HG02884 (cell line): ENCODE results near the gene CRAT.

Experiments
- ATAC-seq: cut with Tn5 transposase; IDR thresholded peaks from one replicate; pipeline ENCODE4 v1.9.1; 2021; ENCODE audit warnings: mild to moderate bottlenecking, moderate library complexity; ENCODE audit not compliant: unreplicated experiment

CRAT gene

DNA sequence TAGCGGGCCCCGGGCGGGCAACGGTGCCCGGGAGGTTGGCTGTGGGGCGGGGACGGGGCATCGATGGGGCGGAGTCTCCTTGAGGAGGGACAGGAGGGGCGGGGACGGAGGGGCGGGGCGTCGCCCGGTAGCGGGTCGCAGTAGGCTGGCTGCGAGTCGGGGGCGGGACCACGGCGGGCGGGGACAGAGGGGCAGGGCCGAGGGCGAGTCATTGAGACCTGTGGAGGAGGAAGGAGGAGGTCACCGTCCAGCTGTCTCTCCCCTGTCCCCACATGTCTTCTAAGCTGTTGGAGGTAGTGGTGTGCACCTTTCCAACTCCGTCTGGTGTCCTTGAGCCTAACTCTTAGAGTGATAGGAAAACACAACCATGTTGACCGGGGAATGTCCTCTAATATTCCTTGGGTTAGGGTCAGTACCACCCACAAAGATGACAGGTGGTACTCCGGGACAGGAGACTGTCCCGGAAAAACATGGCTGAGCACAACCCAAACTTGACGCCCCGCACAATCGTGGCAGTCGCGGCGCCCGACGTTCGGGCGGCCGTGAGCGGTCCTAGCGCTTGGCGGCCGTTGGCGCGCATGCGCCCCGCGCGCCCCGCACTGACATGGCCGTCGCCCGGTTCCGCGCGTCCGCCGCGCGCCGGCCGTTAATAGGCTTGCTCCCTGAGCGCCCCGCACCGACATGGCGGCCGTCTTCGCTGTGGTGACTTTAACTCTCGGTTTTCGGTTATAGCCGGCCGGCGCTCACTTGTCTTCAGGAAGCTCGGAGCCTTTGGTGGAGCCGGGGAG, at the start of gene CRAT, which contains the start of gene PTPA:
Gene CRAT (minus strand): TSS at position 54 of the 788 bp plus-strand sequence. CDS start 284 bp downstream, outside the sequence.
Gene PTPA (plus strand): TSS at position 676 of the 788 bp plus-strand sequence. CDS start 186 bp downstream, outside the sequence.
- ATAC-seq = peak; percentile 82

DNA sequence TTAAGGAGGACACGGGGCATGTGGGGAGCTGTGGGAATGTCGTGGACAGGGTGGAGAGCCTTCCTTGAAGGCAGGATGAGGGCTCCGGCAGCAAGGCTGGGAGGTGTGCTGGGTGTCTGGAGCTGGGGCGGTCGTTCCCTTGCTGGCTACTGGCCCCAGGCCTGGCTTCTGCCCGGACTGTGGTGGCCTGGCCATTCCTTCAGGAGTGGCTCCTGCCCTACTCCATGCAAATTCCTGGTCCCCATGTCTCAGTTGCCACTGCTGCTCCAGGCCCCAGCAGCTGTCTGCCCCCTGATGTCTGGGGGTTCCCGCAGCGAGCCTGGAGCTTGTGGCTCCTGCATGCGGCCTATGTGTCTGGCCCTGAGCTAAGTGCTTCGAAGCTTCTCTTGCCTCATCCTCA, 45.6 kb upstream of the CRAT start:
- ATAC-seq = no peak

DNA sequence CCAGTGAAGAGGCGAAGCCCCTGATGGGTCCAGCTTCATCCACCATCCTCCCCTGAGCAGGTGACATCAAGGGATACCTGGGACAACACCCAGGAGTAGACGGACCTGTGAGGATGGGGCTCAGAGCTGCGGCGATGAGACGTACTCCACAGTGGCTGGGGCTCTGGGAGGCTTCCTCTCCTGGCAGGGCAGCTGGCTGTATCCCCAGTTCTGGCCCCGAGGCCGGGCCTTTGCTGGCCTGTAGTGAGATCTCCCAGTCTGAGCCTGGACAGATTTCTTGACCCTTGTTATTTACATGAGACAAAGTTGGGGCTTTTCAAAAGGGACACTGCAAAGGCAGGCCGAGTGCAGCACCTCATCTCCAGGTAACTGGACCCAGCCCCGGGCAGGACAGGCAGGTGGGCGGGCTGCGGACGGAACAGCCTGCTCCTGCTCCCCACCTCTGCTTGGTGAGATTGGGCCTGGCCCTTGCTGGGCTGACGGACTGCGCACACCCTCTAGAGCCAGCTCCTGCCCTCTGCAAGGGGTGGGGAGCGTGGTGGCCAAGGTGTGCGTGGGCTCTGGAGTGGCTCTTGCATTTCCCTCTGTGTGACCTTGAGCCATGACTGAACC, 44.4 kb upstream of the CRAT start:
- no peak for ATAC-seq

DNA sequence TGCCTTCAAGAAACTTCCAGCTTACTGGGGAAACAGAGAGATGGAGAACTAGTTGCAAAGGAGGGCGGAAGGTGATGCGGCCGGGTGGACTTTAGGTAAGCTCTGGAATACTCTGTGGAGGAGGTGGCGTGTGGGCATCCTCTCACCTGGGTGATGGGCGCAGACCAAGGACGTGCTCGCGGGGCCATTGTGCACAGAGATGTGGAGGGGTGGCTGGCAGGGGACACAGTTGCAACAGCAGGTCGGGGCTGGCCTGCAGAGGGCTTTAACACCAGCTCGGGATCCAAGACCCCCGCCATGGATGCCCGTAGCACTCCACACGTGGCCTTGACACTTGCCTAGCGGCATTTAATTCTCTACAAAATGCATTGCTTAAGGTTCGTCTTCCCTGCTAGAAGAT, 40.9 kb upstream of the CRAT start:
- ATAC-seq = no peak

DNA sequence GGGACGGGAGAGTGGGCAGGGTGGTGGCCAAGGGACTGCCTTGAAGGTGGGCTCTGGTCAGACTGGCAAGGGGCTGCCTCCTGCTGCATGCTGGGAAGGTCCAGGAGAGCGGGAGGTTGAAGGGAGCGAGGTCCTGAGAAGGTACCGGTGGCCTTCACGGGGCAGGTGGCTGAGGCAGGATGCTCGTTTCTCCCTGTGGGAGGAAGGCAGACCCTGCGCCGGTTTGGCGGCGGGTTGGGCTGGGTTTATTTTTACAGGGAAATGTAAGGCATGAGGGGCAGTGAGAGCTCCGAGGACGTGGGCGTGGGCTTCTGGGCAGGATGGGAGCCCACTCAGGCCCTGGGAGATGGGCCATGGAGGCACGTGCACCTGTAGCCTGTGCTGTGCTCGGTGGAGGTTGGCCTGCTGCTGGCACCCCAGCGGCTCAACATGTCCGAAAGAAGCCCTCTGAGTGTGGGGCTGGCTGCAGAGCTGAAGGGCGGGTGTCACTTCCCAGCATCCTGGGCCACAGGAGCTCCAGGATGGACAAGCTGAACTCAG, 40.1 kb upstream of the CRAT start:
- ATAC-seq = no peak

DNA sequence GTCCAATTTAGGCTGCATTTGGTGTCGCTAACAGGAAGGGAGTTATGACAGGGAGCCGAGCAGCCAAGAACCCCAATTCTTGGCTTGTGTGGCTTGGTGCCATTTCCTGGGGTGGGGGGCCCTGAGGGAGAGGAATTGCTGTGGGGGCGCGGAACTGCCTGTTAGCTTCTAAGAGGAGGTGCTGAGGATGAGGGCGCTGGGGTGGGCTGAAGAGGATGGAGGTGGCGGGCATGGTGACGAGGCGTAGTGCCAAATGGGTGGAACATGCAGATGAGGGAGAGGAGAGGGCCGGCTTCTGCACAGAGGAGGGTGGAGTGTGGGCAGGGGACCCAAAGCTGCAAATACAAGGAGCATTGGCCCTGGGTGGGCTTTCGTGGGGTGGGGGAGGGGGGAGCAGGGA, 39.5 kb upstream of the CRAT start:
- ATAC-seq = no peak

DNA sequence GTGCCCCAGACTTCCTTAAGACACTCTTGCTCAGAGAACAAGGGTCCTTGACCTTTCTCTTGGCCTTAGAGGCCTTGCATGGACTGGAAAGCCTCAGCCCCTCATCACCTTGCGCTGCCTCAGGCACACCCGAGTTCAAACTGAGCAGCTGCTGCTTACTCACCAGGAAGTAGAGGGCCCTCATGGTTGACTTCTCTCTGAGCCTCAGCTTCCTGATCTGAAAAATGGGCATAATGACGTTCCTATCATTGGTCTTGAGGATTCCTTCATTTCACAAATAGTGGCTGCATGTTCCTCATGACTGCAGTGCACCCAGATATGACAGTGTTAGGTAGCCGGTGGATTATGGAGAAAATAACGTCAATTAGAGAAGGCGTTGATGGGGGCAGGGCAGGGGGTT, 38.8 kb upstream of the CRAT start:
- no peak for ATAC-seq

DNA sequence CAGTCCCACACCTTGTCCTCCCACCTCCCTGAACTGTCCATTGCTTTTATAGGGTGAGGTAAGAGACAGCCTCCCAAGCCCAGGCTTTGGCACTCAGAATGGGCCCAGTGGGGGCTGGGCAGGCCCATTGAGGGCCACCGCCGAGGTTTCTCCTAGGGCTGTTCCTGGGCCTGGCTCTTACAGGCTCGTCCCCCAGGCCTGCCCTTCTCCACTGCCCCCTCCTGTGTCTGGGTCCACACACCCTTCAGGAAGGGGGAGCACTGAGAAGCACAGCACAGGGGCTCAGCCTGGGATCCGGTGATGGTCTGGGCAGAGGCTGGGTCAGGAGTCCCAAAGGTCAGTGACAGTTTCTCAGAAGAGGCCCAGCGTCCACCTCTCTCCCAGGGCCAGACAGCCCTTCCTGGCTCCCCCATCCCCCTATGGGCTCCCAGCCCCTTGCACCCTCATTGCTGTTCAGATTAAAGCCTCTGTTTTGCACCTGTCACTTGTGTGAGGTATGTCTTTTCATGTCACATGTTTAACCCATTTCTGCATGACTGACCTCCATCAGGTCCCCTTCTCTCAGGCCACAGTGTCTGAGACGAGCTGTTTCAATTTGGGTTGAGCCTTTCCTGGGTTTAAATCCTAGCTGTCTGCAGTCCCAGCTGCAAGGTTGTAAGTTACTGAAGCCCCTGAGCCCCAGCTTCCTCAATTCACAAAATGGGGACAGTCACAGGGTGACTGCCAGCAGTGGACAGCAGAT, 38.0 kb upstream of the CRAT start:
- ATAC-seq = no peak

DNA sequence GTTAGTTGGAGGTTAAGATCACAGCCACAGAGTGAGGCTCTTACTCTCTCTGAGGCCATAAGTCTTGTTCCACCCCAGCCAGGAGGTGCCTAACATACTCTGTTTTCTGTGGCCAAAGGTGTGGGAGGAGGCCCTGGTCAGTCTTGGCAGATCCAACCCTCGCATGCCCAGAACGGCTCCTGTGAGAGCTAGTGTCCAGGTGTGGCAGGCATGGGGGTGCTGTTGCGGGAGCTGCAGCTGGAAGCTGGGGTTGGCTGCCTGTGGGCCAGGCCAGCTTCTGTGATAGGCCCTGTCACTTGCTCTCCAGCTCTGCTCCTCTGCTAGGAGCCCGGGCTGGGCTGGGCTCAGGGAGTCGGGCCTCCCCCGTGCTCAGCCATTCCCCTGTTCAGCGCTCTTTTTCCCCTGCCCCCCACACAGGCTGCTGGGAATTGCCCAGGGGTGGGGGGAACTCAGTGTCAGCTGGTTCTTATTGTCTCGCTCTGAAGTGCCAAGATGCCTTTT, 35.9 kb upstream of the CRAT start:
- ATAC-seq = no peak

DNA sequence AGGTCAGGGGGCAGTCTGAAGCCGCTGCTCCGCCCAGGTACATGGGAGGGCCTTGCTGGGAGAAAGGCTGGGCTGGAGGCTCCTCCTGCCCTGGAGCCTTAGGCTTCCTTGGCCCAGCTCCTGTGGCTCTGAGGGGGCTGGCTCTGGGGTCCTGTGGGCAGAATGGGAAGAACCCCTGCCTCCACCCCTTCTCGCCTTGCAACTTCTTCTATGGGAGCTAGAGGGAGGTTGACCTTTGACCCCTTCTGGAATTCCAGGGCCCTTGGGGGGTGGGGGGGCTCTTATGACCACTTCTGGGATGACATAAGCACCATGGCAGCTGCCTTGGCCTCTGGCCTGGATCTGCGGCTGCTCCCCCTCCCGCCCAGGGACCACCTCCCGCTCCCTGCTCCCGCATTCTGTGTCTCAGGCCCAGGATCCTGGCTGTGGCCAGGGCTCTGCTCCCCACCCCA, 35.3 kb upstream of the CRAT start:
- ATAC-seq = no peak

DNA sequence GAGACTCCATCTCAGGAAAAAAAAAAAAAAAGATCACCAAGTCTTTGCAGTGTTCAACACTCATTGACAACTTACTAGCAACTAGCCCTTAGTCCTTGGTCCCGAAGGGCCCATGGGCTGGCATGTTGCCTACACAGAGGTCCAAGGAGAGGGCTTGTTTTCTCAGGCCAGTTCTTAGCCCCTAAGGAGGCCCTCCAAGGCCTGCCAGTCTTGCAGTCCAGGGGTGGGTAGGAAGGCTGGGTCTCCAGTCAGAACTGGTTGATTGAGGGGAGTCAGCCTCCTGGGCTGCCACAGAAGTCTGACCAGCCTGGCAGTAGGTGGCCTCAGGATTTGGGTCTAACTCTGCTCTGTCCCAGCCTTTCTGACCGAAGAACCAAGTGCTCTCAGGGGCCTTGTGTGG, 34.7 kb upstream of the CRAT start:
- no peak for ATAC-seq

DNA sequence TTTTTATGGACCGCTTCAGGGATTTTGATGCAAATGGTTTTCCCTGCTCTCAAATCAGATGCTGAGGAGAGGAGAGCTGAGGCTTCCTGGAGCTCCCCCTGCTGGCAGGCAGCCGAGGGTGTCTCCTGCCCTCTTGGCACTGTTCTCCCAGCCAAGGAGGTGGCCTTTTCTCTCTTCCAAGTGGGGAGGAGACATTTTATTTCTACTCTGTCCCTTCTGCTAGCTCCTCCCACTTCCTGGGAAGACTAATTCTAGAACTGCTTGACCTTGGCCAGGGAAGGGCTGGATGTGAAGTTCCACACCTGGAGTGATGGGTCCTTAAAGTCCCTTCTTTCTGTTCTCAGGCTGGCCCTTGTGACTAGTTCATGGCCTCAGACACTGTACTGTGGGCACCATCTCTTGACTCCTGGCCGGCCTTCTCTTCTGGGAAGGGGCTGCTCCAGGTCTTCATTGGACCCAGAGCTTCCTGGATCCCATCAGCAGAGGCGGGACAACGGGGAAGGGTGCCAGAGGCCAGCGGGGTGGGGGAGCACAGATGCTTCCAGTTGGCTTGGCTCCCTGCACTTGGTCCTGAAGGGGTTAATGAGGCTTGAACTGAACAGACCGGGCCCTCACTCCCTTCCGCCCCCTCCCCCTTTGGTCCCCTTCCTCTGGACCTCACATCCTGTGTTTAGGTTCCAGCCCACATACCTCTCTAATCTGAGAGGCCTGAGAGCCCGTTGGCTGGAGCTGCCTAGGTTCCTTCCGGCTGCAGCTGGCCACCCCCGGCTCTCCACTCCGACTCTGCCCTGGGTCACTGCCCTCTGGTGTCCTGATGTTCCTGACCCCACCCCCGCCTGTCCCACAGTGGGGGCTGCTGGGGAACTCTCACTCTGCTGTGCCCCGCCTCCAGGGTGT, 32.7 kb upstream of the CRAT start:
- ATAC-seq = no peak

DNA sequence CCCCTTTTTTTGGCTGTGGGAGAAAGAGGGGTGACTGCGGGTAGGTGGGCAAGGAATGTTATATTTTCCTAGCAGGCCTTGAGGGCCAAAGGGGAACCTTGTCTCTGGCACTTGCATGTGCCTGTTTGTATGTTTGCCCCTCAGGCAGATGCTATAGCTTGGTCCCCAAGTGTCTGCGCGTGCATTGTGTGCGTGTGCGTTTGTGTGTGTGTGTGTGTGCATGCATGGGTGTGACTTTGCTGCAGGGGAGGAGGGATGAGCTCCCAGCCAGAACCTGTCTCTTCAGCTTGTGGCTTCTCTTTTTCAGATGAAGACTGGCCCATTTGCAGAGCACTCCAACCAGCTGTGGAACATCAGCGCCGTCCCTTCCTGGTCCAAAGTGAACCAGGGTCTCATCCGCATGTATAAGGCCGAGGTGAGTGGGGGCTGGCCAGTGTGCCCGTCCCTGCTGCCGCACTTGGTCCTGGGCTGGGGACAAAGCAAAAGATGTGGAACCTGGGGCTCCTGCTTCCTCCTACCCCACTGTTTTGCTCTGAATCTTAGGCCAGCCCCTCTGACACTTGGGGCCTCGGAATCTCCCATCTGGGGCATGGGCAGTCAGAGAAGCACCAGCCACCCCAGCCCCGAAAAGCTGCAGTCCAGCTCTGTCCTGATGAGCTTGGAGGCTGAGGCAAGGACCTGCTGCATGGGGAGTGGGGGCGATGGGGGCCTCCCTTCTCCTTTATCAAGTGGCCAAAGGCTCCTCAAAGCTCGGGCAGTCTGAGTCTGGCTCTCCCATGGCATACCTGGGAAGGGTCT, 31.7 kb upstream of the CRAT start:
- ATAC-seq = no peak

DNA sequence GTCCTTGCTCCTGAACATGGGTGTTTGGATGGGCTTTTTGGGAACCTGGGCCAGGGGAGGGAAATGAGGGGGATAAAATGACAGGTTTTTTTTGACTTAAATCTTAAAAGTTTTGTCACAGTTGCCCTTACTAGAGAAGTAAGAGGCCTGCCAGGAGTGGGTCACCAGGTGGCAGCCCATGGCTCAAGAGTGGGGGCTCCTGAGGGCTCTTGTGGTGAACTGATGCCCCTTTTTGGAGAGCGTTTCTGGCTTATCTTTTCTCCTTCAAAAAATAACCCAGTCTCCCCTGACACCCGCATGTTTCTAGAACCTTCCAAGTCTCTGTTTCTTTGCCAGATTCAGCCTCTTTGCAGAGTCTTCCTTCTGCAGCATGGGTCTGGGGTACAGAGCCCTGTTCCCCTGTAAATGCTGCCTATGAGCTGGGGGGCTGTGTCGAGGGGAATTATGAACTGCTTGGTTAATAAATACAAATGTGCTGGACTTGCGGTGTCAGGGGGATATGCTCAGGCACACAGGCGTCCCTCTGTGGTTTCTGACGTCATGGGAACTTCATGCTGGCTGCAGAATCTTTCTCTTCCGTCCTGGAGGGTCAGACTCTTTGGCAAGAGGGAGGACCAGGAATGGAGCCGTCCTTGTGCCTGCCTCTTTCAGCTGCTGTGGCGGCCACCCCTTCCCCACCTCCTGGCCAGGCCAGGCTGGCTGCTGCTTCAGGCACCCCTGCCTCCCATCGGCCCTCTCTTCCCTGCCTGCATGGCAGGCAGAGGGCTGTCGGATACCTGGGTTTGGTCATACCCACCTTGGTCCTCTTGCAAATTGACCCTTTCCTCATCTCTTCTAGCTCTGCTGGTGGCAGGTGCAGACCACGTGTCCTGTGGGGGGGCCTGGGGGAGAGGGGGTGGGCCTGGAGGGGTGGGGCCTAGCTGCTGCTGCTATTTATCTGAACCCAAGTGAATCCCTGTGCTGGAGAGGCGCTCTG, 30.8 kb upstream of the CRAT start:
- ATAC-seq = no peak

DNA sequence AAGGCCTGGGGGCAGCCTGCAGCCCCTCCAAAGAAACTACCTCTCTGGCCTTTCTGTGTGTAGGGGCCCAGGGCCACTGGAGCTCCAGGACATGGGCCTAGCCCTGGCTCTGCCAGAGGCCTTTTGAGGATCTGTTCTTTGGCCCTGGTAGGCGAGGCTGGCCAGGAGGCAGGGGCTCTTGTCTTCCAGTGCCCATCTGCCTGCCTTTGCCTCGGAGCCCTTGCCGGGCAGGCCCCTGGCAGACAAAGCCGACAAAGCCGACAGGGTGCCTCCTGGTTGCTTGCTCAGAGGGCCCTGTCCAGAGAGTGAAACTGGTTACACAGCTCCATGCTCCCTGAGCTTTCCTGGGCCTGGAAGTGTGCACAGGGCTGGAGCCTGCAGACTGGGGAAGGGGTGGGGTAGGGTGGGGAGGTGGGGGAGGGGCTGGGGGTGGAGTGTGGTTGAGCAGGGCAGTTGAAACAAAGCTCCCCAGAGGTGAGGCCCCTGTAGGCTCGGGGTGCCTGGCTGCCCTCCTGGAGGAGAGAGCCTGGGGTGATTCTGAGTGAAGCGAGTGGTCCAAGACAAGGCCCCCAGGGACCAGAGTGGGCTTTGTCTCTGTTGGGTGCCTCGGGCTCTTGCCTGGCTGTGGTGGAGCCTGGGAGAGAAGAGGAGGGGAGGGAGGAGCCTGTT, 29.9 kb upstream of the CRAT start:
- ATAC-seq = peak; percentile 13

DNA sequence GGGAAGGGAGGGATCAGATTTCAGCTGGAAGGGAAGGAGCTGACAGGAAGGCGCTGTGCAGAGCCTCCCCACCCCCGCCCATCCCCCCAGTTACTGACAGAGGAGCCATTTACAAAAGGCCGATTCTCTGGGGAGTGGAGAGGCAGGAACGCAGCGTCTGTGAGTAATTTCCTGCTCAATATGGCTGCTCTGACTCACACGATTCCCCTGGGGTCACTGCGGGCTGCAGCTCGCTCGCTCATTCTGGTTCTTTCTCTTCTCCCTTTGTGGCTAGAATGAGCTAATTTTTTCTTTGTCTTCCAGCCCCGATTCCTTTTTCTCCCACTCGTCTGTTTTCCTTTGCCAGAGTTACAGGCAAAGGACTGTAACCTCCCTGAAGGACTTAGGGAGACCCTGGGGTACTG, 29.4 kb upstream of the CRAT start:
- ATAC-seq = peak; percentile 74

DNA sequence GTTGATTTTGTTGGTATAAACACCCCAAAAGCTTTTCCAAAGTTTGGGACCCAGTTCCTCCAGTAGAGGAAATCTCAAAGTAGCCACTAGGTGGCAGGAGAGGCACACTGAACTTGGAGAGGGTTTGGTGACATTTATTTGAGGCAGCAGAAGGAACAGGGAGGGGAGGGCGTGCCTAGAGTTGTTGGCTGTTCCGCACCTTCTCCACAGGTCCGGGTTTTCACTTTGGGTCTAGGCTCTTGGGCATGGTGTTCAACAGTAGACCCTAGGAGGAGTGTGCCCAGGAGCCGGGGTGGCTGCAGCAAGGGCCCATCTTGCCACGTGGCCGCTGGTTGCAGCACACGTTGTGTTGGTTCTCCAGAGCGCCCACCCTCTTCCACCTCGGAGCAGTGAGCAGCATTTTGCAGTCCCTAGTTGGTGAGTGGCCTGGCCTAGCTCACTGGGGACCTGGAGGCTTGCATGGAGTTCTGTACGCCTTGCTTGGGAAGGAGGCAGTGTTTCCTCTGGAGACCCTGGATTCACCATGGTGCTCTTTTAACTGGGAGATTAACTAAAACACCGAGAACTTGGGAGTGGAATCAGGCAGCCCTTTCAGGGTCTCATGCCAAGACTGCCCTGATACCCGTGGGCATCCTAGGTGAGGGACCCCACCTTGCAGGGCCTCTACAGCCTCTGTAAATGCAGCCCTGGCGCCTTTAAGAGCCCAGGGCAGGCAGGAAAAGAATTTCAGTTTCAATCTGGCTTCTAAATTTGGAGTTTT, 28.8 kb upstream of the CRAT start:
- ATAC-seq = no peak
